Medulla oblongata (tissue), 1 donor: Measurements from ENCODE around the gene LAMTOR4.
"Not testable (repeated sequence)": the region's sequence is repeated elsewhere in the genome, so short reads cannot be mapped to it uniquely, and the experiment has no call there.

ENCODE experiments used
- DNase-seq: peaks from one replicate; pipeline ENCODE4 v3.0.0-alpha.2; 2015; ENCODE audit errors: extremely low spot score

Gene LAMTOR4

DNA sequence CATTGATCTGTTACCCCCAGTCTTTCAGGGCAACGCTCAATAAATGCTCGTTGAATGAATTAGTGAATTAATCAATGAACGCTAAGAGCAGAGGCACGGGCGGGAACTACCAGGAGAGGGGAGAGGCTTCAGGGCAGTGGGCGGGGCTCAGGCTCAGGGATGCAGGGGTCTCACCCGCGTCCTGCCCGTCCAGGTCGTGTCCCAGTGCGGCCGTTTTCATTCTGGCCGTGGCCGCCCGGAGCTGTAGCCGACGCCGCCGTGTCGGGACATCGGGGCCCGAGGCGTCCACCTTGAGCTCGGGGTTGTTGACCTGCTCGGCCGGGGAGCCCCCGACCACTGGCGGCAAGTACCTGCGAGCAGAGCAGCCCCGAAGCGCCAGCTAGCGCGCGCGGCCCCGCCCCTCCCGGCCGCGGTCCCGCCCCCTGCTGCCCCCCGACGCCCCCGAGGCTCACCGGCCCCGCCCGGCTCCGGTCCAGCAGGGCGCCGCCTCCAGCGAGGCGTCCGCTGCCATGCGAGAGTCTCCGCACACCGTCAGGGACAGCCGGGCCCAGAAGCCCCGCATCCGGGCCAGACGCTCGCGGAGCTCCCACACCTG, 22.5 kb downstream of the LAMTOR4 start:
- DNase-seq = no peak

DNA sequence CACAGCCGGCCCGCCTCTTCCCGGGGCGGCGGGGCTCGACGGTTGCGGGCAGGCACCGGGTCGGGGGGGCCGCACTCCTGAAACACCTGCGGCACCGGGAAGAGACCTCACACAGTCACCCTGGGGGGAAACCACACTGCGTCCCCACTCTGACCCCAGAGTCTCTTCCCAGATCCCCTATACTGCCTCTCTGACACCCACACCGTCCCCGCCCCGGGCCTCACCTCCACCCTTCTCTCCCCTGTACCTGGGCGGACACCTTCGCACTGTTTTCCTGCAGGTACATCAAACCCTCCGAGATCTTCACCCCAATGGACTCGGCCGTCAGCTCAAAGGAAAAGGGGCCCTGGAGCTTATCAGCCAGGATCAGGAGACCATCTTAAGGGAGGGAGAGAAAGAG, 23.1 kb downstream of the LAMTOR4 start:
- no peak for DNase-seq

DNA sequence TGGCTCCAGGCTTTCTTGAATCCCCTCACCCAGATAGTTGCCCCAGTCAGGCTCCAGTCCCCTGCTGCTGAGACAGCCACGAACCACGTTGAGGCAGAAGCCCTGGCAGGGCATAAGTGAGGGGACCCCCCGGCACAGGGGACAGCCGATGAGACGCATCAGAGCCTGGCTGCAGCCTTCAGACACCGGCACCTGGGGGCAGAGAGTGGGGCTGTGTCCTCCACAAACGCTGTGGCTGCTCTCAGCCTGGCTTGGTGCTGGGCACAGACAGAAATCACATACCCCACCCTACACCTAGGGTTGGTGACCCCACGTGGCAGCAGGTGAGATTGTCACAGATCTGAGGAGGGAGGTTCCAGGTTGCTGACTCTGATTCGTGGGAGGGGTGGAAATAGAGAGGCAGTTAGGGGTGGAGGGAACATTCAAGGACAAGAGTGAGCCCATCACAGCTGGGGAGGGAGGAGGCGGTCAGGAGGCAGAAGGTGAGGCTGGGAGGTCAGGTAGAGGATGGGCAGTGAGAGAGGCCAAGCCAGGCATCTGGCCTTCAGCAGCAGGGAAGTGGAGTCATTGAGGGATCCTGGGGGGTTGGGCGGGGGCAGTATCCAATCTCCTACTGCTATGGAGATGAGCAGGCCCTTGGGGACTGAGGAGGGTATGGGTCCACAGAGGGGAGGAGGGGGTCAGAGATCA, 25.2 kb downstream of the LAMTOR4 start:
- no peak for DNase-seq

DNA sequence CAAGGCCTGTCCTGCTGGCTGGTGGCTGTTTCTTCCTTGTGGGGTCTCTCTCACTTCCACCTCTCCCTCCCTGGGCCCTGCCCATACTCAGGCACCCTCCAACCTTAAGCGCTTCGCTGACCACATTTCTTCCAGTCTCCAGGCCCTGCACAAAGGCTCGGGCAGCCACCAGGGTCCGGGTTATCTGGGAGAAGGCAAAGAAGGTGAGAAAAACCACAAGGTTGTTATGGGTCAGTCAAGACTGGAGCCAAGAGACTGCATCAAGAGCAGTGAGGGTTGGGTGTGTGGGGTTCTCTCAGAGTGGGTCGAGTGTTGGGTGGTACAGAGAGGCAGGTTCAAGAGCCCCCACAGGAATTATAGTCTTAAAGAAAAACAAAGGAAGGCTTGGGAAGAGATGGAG, 25.9 kb downstream of the LAMTOR4 start:
- no peak for DNase-seq

DNA sequence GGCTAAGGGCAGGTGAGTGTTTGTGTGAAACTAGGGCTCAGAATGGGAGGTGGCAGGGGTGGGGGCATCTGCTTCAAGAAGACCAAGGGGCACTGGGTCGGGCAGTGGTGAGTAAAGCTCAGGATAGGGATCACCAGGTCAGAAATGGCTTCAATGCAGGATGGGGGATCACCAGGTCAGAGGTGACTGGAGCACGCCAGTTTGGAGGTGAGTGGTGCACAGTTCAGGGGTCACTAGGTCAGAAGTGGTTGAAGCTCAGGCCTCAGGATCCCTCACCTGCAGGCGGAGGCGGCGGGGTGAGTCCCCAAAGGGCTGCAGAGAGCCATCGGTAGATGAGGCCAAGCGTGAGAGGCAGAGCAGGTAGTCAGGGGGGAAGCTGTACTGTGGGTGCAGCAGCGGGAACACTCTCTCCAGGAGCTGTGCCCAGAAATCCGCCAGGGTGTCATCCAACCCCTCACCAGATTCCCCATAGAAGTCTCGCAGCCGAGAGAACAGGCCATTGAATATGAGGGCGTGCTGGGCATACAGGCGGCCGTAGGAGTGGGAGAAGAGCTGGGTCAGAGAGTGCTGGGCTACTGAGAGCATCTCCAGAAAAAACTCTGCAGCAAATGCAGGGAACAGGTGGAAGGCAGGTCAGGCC, 26.7 kb downstream of the LAMTOR4 start:
- DNase-seq = no peak

DNA sequence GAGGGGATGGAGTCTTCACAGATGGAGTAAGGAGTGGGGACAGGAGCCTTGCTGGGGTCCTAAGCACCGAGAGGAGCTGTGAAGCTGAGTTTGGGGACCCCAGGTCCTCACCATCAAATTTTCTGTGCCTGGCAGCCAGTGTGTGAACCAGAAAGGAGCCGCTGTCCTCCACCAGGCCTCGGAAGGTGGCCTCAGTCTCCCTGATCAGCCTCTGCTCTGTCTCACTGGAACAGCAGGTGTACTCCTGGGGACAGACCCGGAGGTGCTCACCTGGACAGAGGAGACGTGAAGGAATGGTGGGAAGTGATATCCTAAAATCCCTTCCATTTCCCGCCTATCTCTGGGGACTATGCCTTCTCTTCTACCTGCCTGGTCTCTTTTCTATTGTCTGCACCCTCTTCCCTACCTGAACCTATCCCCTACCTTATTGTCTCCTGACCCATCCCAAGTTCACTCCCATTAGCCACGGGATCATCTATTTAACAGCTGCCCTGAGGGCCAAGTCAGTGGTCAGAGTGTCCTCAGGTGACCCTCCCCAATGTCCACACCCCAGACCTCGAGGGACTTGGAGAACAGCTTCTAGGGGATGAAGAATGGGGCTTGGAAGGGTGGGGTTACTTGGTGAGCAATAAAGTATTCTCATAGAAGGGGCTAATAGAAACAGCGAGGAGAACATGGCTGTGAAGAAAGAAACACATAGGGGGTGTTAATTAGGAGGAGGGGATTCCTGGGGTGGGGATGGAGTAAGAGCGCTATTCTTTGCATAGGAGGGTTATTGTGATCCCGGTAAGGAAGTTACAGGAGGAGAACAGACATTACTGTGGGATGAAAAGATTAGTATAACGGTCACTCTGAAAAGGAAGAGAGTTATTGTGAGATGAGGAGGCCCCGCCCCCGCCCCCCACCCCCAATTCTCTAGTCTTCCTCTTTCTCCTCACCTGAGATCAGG, 27.7 kb downstream of the LAMTOR4 start:
- DNase-seq = no peak

DNA sequence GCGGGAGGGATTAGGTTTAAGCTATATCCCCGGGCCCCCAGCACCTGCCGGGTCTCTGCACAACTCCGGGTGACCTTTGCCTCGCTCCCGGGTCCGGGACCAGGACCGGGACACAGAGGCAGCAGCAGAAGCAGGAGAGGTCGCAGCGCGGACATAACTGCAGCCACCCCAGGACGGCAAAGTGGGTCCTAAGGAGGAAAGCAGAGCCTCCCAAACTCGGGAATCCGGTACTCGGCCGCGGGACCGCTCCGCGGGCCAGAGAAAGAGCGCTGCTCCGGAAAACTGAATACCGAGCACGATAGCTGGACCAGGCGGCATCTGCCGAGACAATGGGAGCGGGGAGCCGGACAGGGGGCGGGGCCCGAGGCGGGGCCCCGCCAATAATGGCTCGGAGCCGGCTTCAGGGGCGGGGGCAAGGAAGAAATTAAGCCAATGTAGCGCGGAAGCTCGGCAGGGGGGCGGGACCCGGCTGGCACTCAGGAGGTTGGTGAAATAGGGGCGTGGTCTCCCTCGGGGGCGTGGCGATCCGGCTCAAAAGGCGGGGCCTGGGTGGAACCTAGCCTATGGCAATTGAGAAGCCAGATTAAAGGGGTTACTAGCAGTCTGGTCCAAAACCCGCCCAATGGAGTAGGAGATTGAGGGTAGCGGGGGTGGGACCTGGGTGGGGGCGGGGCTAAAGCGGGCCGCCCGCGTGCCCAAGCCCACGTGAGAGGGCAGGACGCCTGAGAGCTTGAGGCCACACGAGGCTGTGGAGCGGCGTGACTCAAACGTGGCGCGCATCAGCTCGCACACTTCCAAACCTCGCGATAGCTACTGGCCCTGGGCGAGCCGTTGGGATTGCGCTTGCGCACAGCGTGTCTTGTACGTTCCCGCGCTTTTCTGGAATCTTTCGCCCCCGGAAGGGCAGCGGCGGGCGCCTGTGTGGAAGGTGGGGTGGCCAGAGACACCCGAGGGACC, 28.6 kb downstream of the LAMTOR4 start, which contains the start of the genes GPC2 and STAG3:
TSS of gene GPC2 (minus strand) at position 337 of the 957 bp plus-strand sequence. CDS start at position 155, 182 bp downstream.
TSS of gene STAG3 (plus strand) at position 874 of the 957 bp plus-strand sequence. CDS start 2,639 bp downstream, outside the sequence.
- peak; percentile 94 for DNase-seq

DNA sequence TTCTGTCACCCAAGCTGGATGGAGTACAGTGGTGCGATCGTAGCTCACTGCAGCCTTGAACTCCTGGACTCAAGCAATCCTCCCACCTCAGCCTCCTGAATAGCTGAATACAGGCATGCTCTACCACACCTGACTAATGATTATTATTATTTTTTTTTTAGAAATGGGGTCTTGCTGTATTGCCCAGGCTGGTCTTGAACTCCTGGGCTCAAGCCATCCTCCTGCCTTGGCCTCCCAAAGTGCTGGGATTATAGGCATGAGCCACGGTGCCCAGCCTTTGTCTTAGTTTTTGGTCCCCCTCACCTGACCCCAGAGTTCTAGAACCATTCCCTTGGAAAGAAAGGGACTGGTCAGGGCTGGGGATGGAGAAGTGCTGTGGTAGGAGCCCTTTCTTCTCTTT, 31.4 kb downstream of the LAMTOR4 start:
- DNase-seq = not testable (repeated sequence)

DNA sequence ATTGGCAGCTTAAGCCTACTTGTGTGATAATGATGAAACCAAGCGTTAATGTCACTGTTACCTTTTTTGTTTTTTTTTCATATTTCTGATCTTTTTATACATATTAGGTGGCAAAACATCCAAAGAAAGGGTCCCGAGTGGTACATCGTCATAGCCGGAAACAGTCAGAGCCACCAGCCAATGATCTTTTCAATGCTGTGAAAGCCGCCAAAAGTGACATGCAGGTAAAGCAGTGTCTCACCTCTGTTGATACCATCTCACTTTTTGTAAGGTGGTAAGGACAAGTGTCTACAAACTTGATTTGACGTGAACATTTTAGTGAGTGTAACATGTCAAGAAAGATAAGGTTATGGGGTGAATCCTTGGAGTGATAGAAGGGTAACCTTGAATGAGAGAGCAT, 33.9 kb downstream of the LAMTOR4 start:
- DNase-seq = not testable (repeated sequence)

DNA sequence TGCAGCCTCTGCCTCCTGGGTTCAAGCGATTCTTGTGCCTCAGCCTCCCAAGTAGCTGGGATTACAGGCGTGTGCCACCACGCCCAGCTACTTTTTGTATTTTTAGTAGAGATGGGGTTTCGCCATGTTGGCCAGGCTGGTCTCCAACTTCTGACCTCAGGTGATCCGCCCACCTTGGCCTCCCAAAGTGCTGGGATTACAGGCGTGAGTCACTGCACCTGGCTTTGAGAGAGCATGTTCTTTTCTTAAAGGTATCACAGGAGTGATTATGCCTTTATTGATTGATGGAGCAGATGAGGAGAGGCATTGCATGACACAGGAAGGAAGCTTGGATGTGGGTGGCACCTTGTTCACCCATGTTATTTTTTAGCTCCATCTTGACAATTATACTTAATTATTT, 34.4 kb downstream of the LAMTOR4 start:
- DNase-seq = not testable (repeated sequence)

DNA sequence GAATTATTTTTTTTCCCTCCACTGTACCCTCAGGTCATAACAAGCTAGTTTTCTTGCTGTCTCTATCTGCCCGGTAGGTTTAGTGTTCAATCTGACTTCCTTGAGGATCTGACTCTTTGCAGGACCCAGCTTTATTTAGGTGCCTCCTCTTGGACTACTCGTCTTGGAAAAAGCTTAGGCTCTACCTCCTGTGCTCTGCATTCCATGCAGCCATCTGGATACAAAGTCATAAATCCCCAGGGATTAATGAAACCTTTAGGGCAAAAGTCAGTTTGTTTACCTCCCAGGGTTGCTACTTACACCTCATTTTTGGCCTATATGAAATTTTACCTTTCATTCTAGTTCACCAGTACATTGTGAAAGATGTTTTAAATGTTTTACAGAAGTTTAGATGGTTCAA, 37.0 kb downstream of the LAMTOR4 start:
- no peak for DNase-seq

DNA sequence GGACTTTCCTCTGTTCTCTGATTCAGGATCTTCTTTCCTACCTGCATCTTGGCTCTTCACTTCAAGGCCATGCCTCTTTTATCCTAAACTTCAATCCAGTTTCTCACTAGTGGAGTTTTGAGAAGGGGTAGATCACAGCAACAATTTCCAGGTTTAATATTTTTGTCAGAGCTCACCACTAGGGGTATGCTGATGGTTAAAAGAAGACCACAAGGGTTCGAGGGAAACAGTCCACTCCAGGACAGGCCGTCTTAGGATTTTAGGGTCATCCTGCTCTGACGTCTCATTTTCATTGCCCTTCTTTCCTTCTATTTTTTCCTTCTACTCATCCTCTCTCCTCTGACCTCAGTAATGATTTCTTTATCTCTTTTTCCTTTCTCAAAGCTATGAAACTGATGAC, 40.3 kb downstream of the LAMTOR4 start:
- no peak for DNase-seq

DNA sequence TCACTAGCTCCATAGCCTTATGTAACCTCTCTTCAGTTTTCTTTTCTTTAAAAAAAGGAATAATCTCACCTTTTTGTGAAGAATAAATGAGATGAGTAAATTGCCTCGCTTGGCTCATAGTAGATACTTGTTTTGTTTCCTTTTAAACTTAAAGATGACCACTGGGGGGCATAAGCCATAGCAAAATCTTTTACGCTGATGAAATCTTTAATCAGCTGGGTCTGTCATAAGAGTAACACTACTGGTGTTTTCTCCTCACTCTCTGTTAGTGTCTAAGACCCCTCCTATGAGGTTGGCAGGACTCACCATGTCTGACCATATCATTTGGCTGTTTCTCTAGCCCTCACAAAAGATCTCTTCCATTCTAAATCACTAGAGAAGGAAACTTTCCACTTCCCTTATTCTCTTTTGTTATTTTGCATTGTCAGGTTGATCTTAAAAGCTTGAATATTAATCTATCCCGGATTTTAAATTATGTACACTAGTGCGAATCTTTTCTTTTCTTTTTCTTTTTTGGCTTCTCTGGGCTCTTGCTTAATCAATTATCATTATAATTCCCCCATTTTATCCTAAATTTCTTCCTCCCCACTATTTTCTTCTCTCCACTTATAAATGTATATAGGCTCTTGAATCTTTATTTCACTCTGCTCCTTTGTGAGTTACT, 41.5 kb downstream of the LAMTOR4 start:
- peak; percentile 50 for DNase-seq

DNA sequence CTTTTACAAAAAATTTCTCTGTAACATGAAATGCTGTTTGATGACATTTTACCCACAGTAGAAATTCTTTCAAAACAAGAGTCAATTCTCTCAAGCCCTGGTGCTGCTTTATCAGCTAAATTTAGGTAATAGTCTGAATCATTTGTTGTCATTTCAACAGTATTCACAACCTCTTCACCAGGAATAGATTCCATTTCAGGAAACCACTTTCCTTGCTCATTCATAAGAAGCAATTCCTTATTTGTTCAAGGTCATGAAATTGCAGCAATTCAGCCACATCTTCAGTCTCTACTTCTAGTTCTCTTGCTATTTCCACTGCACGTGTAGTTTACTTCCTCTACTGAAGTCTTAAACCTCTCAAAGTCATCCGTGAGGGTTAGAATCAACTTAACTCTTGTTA, 43.1 kb downstream of the LAMTOR4 start:
- DNase-seq = no peak

DNA sequence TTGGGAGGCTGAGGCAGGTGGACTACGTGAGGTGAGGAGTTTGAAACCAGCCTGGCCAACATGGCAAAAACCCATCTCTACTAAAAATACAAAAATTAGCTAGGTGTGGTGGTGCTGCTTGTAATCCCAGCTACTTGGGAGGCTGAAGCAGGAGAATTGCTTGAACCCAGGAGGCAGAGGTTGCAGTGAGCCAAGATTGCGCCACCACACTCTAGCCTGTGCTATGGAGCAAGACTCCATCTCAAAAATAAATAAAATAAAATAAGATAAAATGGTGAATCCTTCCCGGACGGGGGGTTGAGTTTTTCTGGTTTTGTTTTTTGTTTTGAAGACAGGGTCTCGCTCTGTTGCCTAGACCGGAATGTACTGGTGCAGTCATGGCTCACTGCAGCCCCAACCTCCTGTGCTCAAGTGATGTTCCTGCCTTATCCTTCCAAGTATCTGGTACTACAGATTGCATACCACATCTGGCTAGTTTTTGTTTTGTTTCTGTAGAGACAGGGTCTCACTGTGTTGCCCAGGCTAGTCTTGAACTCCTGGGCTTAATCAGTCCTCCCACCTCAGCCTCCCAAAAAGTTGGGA, 43.7 kb downstream of the LAMTOR4 start:
- not testable (repeated sequence) for DNase-seq

DNA sequence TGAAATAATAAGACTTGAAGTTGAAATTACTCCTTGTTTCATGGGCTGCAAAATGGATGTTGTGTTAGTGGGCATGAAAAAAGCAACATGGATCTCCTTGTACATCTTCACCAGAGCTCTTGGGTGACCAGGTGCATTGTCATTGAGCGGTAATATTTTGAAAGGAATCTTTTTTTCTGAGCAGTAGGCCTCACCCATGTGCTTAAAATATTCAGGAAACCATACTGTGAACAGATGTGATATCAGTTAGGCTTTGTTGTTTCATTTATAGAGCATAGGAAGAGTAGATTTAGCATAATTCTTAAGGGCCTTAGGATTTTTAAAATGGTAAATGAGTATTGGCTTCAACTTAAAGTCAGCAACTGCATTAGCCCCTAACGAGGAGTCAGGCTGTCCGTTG, 44.3 kb downstream of the LAMTOR4 start:
- DNase-seq = no peak

DNA sequence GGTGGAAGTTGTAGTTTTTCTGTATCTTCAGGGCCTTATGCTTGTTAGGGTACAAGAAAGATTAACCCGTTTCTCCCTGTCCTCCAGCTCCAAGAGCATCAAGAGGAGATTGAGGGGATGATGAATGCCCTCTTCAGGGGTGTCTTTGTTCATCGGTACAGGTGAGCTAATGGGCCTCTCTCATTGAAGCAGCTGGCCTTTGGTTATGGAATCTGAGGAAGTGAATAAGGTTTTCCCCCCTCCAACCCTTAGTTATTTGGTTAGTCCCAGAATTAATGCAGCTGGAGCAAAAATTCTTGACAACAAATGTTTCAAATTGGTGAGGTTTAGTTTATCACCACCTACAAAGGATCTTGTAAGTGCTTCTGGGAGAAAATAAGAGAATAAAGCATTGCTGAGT, 46.5 kb downstream of the LAMTOR4 start:
- DNase-seq = no peak

DNA sequence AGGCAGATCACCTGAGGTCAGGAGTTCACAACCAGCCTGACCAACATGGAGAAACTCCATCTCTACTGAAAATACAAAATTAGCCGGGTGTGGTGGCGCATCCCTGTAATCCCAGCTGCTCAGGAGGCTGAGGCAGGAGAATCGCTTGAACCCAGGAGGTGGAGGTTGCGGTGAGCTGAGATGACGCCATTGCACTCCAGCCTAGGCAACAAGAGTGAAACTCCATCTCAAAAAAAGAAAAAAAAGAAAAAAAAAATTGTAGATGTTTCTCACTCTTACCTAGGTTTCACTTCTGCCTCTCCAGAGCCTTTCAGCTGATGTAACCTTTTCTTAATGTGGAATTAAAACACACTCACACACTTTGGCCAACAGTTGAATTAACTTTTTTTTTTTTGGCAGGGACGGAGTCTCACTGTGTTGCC, 47.2 kb downstream of the LAMTOR4 start:
- not testable (repeated sequence) for DNase-seq

DNA sequence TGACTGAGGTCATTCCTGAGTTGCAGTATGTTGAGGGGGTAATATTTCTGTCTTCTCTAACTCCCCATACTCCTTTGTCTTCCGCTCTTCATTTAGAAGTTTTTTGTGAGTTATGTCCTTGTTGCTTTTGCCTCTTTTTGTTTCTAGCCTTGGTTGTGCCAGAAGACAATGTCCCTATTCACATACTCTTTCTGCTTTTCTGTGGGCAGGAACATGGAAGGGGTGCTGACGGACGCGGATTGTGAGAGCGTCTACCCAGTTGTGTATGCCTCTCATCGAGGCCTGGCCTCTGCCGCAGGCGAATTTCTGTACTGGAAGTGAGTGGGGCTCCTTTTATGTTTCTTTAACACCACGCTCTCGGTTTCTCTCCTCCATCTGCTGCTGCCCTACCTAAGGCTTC, 49.5 kb downstream of the LAMTOR4 start:
- peak; percentile 52 for DNase-seq

DNA sequence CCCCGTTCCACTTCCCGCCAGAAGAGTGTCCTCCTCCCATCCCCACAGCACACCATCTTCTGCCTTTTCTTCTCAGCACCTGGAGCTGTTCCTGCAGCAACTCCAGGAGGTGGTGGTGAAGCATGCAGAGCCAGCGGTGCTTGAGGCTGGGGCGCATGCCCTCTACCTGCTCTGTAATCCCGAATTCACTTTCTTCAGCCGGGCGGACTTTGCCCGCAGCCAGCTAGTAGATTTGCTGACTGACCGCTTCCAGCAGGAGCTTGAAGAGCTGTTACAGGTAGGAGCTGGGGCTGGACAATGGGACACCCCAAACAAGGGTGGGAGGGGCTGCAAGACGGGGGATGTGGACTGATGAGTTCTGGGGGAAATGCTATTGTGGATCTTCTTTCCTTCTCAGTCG, 52.0 kb downstream of the LAMTOR4 start:
- no peak for DNase-seq
